GM19463 (cell line): ENCODE measurements around the gene RUFY1.
"Not testable (repeated sequence)": the region's sequence is repeated elsewhere in the genome, so short reads cannot be mapped to it uniquely, and the experiment has no call there.

ENCODE experiments used
- ATAC-seq: cut with Tn5 transposase; IDR thresholded peaks from one replicate; pipeline ENCODE4 v1.9.1; 2021; ENCODE audit warnings: mild to moderate bottlenecking, moderate library complexity; ENCODE audit not compliant: unreplicated experiment

RUFY1 gene, protein sequence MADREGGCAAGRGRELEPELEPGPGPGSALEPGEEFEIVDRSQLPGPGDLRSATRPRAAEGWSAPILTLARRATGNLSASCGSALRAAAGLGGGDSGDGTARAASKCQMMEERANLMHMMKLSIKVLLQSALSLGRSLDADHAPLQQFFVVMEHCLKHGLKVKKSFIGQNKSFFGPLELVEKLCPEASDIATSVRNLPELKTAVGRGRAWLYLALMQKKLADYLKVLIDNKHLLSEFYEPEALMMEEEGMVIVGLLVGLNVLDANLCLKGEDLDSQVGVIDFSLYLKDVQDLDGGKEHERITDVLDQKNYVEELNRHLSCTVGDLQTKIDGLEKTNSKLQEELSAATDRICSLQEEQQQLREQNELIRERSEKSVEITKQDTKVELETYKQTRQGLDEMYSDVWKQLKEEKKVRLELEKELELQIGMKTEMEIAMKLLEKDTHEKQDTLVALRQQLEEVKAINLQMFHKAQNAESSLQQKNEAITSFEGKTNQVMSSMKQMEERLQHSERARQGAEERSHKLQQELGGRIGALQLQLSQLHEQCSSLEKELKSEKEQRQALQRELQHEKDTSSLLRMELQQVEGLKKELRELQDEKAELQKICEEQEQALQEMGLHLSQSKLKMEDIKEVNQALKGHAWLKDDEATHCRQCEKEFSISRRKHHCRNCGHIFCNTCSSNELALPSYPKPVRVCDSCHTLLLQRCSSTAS

GRCh38 chr5:179550511-179551342, at the start of gene RUFY1:
RUFY1 (plus strand) TSS chr5:179550554; CDS start chr5:179550570, 16 bp downstream.
- peak; percentile 76 for ATAC-seq

GRCh38 chr5:179501997-179502396, 48.4 kb upstream of the RUFY1 start:
- not testable (repeated sequence) for ATAC-seq

- ATAC-seq = not testable (repeated sequence)
Measured at GRCh38 chr5:179502420-179502819, 47.9 kb upstream of the RUFY1 start.

GRCh38 chr5:179504191-179504590, 46.2 kb upstream of the RUFY1 start:
- no peak for ATAC-seq

DNA sequence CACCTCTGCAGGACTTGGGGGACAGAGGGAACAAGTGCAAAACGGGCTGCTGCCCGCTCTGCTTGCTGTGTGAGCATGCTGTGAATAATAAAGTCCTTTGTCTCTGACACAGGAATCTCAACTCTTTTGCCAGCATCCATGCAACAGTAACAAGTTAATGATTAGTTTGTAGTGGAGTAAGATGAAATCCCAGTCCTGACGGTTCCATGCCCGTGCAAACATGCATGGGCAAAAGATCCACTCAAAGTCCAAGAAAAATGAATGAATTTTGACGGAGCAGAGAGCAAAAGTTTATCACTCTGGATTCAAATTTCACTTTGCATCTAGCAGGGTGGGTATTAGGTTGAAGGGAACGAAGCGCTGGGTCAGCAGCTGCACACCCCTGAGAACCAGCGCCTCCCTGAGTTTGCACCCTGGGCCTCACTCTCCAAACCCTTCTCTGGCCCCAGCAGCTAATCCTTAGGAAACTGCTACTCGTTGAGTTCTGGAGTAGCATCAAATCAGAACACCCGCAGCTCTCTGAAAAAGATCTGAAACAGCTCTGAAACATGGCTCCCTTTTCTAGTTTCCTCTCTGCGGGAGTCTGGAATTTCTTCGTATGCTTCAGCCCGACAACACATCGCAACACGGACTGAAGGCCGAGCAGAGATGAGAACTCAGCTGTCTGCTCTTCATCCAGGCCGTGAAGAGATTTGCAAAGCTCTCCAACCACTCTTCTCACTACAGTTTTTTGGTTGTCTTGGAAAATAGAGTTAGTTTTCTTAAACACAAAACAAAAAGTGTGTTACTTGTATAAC, 45.6 kb upstream of the RUFY1 start:
- no peak for ATAC-seq

GRCh38 chr5:179505636-179506261, 44.6 kb upstream of the RUFY1 start:
- ATAC-seq = no peak

GRCh38 chr5:179509239-179509638, 41.1 kb upstream of the RUFY1 start:
- no peak for ATAC-seq

DNA sequence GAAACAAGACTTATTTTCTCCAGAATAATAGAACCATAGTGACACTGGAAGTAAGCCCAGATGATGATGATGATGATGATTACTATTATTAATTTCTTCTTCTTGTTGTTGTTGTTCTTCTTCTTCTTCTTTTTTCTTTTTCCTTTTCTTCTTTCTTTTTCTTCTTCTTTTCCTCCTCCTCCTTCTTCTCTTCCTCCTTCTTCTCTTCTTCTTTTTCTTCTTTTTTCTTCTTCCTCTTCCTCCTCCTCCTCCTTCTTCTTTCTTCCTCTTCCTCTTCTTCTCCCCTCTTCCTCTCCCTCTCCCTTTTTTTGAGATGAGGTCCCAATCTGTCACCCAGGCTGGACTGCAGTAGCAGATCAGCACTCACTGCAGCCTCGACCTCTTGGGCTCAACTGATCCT, 40.5 kb upstream of the RUFY1 start:
- ATAC-seq = no peak

- no peak for ATAC-seq
Measured at GRCh38 chr5:179512452-179513000, 37.8 kb upstream of the RUFY1 start.

DNA sequence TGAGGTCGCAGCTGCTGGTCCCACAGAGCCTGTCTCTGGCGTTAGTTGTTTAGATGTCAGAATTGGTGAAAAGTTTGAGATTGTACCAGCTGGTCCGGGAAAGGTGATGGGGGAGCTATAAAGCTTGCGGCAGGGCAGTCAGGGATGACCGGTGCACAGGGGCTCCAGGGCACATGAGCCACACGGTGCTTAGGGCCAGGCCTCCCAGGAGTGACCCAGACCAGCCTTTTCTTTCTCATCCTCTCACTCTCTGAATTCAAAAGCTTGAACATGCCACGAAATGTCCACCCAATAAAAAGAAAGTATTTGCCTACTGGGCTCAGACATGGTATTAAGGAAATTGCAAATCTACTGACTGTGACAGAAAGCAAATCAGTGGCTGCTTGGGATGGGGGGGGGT, 34.9 kb upstream of the RUFY1 start:
- not testable (repeated sequence) for ATAC-seq

GRCh38 chr5:179516221-179516620, 34.1 kb upstream of the RUFY1 start:
- ATAC-seq = no peak

DNA sequence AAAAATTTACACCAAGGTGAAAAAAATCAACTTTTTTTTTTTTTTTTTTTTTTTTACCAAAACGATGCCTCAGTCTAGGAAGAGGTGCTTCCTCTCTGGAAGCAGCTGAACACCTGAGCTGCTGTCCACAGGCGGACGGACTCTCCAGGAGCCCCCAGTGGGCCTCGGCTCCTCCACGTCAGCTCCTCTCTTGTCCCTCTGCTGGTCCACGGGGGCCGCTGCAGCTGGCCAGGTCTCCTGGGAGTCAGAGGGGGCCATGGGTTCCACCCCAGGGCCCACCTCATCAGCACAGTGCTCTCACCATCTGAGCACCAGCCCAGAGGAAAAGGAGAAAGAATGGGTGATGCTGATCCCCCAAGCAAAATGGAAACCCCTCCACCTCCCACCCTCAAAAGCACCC, 32.6 kb upstream of the RUFY1 start:
- not testable (repeated sequence) for ATAC-seq

GRCh38 chr5:179518369-179518768, 32.0 kb upstream of the RUFY1 start:
- ATAC-seq = peak; percentile 87

DNA sequence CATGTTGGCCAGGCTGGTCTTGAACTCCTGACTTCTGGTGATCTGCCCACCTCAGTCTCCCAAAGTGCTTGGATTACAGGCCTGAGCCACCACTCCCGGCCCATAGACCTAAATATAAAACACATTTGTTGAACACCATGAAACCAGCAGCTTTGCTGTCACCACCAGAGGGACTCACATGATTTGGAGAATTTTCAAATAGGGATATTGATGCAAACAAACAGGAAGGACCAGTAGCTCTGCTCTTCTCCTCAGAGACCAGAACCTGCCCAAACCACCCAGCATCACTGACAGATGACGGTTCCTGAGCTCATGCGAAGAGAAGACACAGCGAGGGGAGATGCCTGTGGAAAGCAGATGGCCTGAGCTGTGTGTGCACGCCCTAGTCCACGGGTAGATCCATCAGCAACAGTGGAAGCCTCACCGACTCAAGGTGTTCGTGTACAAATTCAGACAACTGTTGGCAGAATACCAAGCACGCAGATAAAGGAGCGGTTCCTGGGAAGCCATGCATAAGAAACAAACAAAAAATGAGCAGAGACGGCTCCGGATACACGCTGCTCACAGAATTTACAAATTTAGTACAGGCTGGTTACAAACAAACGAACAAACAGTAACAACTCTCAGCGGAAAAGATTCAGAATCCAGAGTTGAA, 30.8 kb upstream of the RUFY1 start:
- not testable (repeated sequence) for ATAC-seq

DNA sequence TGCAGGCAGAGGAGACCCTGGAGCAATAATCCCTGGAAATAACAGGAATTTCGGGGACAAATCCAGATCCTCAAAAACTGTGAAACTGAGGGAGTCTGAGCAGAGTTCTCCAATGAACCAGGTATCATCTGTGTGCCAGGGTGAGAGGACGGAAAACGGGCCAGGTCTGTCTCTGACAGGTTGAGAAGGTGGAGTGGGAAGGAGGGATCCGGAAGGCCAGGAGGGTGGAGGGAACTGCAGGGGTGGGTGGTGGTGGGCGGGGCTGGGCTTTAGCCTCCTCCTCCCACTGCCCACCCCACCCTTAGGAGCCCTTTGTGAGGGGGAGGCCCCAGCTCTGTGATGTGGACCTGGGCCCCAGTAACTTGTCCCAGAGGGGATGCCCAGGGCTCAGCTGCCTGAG, 28.2 kb upstream of the RUFY1 start:
- not testable (repeated sequence) for ATAC-seq

DNA sequence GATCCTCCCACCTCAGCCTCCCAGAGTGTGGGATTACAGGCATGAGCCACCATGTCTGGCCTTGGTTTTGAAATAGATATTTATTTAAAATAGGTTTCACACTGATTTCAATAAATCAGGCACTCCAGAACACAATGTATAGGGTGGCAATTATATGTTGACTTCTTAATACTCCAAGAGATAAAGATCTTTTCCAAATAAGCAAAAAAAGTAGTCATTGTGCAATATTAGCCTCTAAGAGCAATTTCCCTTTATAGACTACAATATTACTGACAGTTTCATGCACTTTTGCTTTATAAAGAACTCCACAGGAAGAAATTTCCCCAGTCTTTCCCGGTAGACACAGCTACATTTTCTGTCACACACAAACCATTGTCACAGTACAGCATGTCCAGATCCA, 23.4 kb upstream of the RUFY1 start:
- ATAC-seq = no peak

DNA sequence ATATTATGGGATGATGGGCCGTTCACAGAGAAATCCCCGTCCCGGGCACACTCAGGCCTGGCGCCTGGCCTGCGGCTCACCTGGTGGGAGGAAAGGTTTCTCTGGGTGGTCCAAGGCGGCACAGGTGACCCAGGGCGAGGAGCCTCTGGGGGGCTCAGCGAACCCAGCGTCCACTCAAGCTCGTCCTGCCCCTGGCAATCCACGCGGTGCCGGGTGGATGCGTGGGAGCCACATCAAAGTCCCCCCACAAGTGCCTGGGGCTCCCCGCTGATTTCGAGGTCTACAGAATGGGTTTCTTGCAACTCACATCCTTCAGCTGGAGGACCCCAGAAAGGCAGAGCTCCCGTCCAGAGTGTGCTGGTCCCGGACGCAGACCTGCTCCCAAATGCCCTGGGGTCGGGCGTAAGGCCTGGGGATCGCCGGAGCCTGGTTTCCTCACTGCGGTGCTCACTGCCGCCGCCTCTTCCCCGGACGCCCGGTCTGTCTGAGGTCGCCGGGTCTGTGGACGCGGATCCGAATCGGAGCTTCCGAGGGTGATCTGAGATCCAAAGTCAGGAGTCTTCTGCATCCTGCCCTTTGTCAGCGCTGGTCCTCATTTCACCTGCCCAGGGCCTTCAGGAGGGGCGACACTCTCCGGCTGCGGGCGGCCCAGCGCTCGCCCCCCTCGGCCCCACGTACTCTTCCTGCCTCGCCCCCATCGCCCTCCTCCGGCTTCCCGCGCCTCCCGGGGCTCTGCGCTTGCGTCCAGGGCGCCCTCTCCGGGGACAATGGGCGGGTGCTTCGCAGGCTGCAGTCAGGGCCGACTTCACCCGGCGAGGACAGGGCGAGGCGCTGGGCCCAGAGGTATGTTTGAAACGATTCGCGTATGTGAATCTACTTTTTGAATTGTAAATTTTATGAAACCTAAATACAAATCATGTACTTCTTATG, 20.0 kb upstream of the RUFY1 start:
- peak; percentile 81 for ATAC-seq

- no peak for ATAC-seq
Measured at GRCh38 chr5:179533024-179533423, 17.3 kb upstream of the RUFY1 start.
